DMS153 treated with DMSO at 0.1 percent for 48 hours (cell line): ENCODE results near the gene CFDP1.

Experiments
- DNase-seq: peaks from one replicate; lab custom pipeline; 2025; ENCODE audit not compliant: unreplicated experiment; lab: John Stamatoyannopoulos, UW

The CFDP1 gene

DNA sequence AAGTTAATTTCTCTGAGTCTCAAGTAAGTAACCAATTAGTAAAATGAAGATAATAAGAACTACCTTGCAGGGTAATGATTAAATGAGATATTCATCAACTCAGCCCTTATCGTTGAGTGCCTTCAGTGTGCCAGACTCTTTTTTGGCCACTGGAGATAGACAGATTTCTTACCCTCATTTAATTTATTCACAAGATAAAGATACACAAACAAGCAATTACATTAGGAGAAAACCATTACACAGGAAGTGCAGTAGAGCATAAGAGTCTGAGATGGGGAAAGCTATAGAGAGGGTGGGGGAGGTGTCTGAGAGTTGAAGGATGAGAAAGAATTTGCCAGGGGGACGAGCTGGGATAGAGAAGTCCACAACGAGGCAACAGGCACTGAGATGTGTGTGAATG lies 109.4 kb downstream of the CFDP1 start:
- no peak for DNase-seq

DNA sequence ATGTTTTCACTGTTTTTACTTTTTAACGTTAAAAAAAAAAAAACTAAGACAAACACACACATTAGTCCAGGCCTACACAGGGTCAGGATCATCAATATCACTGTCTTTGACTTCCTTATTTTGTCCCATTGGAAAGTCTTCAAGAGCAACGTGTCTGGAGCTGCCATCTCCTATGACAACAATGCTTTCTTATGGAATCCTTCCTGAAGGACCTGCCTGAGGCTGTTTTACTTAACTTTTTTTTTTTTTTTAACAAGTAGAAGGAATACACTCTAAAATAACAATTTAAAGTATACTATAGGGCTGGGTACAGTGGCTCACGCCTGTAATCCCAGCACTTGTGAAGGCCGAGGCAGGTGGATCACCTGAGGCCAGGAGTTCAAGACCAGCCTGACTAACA lies 110.1 kb downstream of the CFDP1 start:
- DNase-seq: no peak

DNA sequence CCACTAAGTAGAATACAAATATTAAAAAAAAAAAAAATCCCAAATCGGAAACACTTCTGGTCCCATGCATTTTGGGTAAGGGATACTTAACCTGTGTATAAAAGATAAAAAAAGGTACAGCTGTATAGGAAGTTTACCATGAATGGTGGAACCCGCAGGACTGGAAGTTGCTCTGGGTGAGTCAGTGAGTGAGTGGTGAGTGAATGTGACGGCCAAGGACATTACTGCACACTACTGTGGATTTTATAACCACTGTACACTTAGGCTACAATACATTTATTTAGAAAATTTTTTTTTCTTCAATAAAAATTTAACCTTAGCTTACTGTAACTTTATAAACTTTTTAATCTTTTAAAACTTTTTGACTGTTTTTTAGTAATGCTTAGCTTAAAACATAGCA lies 110.6 kb downstream of the CFDP1 start:
- DNase-seq: no peak

DNA sequence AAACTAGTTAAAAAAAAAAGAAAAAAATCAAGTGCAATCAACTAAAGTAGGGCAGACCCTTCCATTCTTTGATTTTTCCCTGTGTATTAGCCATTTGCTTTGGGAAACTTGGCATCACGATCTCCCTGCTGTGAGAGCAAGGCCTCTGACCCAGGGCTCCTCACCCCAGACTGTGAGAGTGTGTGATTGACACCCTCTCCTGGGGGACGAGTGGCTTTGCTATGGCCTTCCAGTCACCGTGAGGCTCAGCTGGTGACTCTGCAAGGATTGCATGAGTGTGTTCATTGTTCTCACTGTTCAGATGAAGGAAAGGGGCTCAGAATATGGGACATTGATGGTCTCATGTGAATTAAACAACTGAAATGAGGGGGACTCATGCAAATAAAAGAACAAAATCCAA lies 112.9 kb downstream of the CFDP1 start:
- DNase-seq: no peak

DNA sequence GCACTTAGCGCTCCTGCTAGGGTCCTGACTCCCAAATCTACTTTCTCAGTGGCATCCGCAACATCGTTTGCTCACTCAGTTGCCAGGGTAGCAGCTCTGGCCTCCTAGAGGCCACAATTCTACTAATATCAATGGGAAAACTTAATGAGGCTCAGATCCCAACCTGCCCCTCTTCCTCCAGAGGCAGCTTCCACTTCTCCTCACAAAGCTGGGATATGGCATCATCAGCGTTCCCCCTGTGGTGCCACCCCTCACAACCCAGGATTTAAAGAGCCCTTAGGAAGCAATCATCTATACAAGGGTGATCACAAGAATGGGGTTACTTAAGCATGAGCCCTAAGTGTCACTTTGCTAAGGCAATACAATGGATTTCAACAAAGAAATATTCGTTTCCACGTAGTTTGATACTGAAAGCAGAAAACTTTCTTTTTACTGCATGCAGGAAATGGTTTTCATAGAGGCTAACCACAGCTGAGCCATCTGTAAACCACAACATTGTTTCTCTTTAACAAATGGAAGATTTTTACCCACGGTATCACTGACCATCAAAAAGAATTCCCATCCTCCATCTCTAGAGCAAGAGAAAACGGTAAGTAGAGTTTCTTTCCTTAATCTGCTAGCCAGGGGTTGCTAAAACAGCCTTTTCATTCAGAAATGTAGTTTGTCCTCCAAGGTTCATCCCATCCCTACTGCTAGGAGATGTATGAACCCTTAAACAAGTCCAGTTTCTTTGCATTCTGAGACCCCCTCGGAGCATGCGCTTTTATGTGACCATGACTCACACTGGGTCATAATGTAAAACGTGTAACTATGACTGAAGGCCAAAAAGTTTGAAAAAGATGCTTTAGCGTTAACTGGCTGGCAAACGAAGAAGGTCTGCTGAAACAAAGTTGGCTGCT lies 113.5 kb downstream of the CFDP1 start:
- DNase-seq: no peak

DNA sequence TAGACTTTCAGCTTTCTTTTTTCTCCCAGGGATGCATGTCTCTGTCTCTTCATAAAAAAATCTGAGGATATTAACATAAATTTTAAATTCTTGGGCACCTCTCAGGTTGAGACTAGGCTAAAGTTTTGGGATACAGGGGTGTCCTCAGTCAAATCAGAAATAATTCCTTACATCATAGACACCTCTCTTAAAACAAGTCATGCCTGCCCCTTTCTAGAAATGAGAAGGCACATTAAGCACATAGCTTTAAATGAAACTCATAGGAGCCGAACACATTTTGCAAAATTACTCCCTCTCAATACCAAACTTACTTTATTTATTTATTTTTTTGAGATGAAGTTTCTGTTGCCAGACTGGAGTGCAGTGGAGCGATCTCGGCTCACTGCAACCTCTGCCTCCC lies 114.6 kb downstream of the CFDP1 start:
- DNase-seq: no peak

DNA sequence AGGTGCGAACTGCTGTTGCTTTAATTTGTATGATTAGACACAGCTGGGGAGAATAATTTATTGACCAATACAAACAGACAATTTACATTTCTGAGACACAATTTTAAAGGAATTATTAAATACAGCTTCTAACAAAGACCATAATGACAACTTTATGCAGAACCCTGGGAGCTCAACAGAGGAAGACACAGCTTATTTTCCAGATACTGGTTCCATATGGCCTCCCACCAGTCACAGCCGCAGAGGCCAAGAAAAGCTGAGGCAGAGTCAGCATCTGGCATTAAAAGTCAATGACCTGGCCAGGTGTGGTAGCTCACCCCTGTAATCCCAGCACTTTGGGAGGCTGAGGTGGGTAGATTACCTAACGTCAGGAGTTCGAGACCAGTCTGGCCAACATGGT lies 115.8 kb downstream of the CFDP1 start:
- DNase-seq: no peak

DNA sequence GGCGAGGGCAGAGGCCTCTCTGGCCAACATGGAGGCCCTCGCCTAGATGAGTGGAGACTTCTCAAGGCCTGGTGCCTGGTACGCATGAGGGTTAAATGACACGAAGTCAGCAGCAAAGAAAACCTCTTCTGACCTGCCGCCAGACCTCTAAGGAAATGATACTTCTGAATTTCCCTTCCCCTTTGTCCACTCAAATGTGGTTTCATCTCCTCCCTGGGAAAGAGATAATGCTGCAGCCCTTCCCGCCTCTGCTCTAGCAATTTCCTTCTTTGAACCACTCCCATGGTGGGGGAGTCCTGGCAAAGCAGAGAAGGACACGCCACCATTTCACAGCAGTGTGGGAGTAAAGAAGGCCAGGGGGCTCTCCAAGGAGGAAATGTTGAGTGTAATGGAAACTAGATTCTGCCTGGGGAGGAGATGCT lies 116.2 kb downstream of the CFDP1 start:
- DNase-seq: no peak

DNA sequence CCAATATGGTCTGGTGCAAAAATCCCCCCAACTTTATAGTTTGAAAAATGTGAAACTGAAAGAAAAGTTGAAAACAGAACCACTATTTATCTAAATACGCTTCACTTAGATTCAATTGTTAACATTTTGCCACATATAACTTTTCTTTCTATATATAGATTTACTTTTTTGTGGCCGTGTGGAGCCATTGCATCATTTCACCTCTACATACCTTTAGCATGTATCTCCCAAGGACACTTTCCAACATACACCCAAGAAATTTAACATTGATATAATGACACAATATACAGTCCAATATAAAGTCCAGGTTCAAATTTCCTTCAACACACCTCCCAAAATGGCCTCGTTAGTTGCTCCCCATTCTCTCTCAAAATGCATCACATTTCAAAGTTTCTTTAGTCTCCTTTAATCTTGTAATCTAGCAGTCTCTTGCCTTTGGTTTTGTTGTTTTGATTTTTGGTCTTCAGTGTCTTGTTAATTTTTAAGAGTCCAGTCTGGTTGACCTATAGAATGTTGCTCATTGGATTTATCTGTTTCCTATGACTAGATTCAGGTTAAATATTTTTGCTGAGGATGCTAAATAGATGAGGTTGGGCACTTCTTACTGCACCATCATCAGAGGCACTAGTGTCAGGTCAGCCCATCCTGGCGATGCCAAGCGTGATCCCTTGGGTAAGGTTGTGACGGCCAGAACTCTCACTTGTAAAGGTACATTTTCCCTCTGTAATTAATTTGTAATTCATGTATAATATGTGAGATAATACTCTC lies 117.6 kb downstream of the CFDP1 start:
- DNase-seq: no peak

DNA sequence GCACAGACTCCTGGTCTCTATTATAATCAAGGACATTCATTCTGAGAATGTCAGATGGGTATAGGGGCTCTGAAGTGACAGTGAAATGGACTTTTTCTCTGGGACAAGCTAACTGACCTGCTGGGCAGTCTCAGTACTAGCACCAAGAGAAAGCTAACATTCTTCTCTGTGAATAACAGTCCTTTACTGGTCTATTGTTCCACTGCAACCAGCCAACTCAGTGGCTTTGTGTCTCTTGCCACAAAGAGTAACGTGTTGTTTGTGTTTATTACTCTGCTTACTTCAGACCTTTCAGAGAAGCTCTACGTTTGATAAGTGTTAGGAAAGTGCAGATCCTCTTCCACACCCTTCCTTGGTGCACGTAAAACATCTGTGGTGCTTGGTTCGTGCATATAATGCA lies 120.4 kb downstream of the CFDP1 start:
- no peak for DNase-seq

DNA sequence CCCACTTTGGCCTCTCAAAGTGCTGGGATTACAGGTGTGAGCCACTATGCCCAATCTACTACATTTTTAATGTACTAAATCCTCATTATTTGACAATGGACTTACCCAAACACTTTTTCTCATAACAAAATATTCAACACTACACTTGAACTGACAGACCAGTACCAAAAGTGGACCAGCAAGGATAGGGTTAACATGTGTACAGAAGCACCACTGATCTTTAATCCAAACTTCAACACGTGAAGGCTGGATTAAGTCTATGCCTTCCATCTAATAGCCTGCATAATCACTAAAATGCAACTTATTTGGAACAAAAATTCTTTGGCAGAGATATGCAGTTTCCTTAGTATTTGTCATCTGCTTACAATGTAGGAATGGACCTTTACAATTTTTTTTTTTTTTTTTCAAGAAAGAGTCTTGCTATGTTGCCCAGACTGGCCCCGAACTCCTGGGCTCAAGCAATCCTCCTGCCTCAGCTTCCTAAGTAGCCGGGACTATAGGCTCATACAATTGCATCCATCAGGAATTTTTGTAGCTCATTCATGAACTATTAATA lies 121.8 kb downstream of the CFDP1 start:
- DNase-seq: no peak

DNA sequence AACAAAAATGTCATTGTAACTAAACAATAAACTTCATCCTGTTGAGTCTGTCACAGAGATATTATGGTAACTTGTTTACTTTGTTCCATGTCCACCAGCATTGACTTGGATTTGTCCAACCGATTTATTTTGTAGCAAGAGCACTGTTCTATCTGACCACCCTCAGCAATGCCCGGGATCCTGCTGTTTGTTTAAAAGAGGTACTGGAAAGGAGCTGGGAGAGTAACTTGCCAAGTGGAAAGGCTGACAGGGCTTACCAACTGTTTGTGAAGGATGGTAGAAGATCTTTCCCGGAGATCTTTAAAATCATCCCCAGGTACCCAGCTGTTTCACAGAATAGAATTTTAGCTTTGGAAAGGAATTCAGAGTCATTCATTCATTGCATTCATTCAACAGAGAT lies 122.8 kb downstream of the CFDP1 start:
- DNase-seq: no peak

DNA sequence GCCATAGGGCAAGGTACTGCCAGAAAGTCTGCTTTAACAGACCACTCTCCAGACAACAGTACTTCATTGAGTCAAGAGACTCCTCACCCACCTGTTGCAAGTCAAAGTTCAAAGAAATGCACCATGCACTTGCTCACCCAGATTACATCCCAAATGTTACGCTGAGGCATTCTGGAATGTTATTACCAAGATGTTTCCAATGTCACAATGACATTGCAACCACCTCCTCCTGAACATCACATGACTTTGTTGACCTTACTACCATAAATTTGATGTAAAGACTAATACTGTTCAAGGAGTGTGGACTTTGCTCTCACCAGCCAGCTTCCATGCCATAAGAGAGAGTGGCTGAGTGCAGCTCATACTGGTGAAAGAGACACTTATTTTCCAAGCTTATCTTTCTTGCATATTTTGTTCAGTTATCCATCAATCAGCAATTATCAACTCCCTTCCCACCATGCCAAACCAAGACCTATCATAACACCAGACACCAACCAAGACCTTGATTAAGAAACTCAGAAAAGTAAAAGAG lies 123.3 kb downstream of the CFDP1 start:
- no peak for DNase-seq

DNA sequence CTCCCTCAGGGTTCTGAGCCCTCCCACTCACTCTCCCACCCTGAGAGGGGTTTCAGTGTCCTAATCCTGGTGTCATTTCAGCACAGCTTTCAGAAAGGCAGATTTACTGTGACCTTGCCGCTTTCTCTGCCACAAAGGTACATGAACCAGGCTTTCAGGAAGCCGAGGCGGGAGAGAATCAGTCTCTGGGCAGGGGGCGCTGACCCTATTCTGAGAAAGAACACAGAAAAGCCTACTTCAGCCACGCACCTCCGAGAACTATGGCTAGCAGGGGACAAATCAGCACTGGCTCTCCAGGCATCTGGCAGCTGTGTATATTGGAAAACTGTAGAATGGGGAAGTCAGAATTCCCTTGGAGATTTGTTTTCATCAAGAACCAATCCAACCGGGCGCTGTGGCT lies 124.1 kb downstream of the CFDP1 start:
- DNase-seq: no peak

DNA sequence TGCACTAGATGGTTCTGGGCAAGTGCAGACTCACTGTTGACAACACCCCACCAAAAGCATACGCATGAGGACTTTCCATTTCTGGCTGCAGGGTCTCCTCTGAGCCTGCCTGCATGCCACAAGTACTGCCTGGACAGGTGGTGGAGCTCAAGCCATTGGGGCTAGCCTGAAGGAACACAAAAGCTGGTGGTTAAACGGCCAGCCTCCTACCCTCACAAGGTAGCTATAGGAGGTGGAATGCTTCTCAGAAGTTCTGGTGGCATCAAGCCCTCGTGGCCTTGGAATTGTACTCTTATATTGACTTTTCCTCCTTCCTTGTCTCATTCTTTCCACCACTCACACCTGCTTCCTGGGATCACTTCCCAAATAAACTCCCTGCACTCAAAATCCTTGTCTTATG lies 125.3 kb downstream of the CFDP1 start:
- no peak for DNase-seq

DNA sequence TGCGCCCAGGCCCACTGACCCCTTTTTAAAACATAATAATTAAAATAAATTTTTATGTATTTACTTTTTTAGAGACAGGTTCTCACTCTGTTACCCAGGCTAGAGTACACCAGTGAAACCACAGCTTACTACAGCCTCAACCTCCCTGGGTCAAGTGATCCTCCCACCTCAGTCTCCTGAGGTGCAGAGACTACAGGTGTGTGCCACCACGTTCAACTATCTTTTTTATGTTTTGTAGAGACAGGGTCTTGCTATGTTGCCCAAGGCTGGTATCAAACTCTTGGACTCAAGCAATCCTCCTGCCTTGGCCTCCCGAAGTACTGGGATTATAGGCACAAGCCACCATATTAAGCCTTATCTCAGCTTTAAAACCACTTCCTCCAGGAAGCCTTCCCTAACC lies 125.8 kb downstream of the CFDP1 start:
- DNase-seq: no peak

DNA sequence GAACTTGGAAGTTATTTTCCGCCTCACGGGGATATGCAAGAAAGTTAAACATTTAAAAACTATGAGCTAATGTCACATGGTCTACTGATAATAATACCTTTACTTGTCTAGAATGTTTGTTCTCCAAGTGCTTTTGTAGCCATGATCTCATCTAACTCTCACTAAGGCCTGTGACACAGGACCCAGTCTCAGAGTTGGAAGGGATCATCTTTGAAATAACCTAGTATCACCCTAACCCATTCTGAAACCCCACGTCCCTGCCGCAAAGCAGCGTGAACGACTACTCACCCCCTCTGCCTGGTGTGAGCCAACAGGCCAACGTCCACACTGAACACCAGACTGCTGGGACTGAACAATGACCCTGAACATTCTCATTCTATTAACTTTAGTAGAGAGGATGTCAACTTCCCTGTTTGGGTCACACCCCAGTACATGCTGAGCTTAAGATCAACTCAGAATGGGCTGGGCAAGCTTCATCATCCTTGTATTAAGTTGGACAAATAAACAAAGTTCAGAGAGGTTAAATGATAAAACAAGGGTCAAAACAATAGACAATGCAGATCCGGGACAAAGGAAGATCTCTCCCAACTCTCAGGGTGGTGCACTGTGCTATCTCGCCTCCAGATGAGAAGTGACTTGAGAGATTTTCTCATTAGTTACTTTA lies 127.1 kb downstream of the CFDP1 start:
- no peak for DNase-seq

DNA sequence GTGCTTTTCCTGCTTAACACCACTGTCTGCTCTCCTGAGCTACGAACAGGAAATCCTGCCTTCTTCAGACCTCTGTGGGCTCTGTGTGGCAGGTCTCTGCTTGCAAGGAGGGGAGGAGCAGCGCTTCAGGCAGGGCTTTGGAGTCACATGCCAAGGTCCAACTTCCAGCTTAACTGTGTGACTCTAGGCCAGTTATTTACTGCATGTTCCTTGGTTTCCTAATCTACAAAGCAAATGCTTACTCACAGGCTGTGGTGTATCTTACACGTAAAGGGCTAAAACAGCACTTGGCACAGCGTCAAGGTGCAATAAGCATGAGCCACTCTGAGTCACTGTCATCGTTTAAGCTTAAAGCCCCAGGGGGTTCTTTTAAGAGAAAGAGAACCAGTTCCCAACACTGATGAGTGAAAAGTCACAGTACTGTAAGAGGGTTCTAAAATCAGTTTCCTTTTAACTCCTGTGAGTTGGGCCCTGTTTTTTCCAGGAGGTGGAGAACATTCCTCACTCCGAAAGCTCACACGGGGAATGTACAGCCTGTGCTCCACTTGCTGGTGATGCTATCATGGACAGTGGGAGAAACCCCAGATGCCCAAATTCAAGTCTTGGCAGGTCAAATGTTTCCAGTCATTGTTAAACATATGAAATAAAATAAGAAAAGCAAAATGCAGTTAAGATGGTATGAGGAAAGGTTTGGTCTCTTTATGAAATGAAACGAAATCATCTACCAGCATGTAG lies 127.8 kb downstream of the CFDP1 start:
- DNase-seq: peak; percentile 78

DNA sequence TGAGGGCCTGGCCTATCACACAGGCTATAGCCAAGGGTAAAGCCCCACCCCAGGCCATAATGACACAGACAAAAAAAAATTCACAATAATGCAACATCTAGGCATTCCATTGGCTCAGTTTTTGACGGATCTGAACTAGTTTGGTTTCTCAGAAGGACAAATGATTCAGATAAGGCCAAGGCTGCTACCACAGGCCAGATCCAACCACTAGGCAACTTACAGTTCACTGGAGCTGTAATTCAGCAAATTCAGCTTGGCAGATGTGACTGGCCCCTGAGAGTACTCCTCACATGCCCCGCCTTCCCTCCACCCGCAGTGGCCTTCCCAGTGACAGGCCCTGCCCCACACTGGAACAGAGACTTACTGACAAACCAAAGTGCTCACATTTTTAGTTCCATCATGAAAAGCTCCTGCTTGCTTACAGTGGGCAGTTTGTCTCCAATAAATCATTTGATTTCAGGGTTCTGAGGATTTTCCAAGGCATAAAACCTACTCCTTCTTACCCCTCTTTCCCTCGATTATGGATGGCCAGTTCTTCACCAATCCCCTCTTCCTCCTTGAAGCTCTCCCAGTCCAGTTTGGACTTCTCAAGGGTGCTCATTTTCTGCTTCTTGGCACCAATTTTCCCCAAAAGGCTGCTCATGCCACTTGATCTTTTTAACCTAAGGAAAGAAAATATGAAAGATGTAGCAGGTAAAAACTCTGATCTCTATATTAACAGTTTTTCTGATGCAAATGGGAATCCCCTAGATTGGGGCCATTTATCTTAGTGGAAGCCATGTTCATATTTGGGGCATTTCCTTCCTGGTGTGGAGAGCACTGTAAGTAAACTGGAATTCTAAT lies 128.6 kb downstream of the CFDP1 start:
- no peak for DNase-seq

DNA sequence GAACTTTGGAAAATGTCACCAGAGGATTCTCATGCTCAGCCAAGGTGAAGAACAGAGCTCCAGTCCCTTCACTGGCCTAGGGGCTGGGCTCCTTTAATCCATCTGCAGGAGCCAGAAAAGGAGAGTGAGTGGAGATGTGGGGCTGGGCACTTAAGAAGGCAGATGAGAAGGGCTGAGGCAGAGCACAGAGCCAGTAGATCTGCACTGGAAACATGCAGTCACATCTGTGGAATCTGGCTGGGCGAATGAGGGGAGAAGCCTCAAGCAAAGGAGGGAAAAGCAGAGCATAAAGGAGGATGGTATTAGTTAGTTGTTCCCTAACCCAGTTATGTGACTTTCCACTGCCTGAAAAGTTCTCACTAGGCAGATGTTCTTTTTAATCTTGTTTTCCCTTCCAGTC lies 131.5 kb downstream of the CFDP1 start:
- DNase-seq: no peak
